Activated CD8-positive, alpha-beta memory T cell treated with anti-CD3 and anti-CD28 coated beads for 1 hour (primary cell): Measurements from ENCODE around the gene RAD18.

Experiments
- DNase-seq, 2 donors: peaks; one replicate each; pipeline ENCODE4 v3.0.0-alpha.2; 2020; ENCODE audit warnings: low read depth in 1 of 2; ENCODE audit errors: extremely low read depth in 1 of 2

The RAD18 gene

DNA sequence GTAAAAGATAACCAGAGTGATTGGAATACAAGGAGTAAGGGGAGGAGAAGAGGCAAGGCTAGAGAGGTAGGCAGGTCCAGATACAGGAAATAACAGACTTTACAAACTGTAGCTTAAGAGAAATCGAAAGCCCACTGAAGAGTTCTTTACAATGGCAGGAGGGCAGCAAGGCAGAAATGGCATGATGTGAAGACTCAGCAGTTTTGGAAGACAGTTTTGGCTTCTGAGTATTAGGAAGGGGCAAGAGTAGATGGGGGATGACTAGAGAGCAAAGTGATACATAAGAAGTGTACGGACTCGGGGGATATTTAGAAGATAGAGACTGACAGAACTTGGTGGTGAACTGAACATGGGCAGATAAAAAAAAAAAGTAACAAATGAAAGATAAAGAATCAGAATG is 54.1 kb downstream of the RAD18 start:
- no peak for DNase-seq

GRCh38 chr3:8903191-8903590 is 60.1 kb downstream of the RAD18 start:
- no peak for DNase-seq

- DNase-seq, result no peak
These were observed 62.4 kb downstream of the RAD18 start for GRCh38 chr3:8900869-8901268.

GRCh38 chr3:8899876-8900460 is 63.3 kb downstream of the RAD18 start:
- no peak for DNase-seq

GRCh38 chr3:8895829-8896228 is 67.4 kb downstream of the RAD18 start:
- DNase-seq, result no peak

- no peak for DNase-seq
These were observed 70.3 kb downstream of the RAD18 start for GRCh38 chr3:8893001-8893400.

- DNase-seq, result no peak
These were observed 71.5 kb downstream of the RAD18 start for GRCh38 chr3:8891774-8892173.

DNA sequence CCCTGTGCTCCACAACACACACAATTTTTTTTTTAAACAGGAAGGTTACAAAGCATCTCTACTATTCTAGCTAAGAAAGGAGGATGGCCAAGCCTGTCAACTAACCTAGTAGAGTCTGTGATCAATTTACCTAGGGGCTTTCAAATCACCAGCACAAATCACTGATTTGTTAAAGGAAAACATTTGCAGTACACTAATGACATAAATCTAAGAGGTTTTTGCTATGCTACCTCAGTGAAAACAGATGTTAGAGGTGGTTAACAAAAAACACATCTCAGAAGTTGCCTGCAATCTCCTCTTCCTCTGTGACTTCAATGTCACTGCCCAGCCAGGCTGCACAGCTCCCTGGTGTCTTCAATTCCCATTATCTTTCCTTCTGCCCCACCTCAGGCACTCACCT is 72.0 kb downstream of the RAD18 start:
- DNase-seq, result no peak

- no peak for DNase-seq
These were observed 74.9 kb downstream of the RAD18 start for GRCh38 chr3:8888301-8888915.

- DNase-seq, result no peak
These were observed 75.6 kb downstream of the RAD18 start for GRCh38 chr3:8887435-8888300.

DNA sequence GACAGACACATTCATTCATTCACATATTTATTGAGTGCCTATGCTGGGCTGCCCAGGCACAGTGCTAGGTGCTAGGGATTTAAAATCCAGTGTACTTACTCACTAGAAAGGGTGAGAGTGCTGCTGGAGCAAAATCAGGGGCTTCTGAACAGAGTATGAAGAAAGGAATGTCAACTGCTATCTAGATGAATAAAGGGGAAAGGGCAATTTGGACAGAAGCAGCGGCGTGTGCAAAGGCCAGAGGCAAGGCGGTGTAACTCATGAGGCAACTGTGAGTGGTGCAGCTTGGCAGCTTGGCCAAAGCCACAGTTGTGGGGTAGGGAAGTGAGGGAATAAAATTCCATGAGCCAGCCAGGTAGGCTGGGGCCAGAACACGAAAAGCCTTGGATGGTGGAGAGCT is 76.7 kb downstream of the RAD18 start:
- no peak for DNase-seq

DNA sequence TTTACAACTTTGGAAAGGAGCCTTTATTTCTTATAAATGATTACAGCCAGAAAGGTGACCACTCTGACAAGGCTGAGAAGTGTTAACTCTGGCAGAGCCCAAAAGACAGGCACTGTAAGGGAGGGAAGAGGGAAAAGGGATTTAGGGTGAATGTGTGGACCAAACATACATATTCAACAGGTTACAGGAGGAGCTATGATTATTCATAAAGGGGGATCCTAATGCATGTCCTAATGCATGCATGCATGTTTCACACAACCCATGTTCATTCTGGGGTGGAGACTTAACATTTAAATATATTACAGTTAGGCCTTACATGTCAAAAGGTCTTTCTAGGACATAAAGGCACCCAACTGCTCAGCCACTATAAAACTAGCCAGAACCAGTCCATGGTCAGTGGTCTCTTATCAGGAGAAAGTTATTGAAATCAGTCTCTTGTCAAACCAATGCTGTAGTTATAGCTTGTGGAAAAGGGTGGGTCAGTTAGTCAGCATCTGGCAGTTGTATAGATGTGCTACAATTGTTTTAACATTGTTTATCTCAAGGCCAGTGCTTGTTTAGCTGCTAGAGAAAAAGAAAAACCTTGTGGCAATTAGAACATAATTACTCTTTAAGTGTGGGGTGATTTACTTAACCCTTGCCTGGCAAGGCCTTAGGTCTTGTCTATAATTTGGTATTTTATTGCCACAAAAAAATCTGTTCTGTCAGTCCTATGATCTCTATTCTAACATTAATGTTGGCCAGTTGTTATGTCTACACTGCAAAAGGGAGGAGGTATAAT is 77.5 kb downstream of the RAD18 start:
- DNase-seq, result no peak

- DNase-seq, result no peak
These were observed 78.5 kb downstream of the RAD18 start for GRCh38 chr3:8884630-8885290.

GRCh38 chr3:8882642-8883041 is 80.6 kb downstream of the RAD18 start:
- DNase-seq, result no peak

GRCh38 chr3:8882171-8882593 is 81.1 kb downstream of the RAD18 start:
- no peak for DNase-seq

- no peak for DNase-seq
These were observed 83.8 kb downstream of the RAD18 start for GRCh38 chr3:8879347-8879944.

- no peak for DNase-seq
These were observed 87.4 kb downstream of the RAD18 start for GRCh38 chr3:8875836-8876235.

GRCh38 chr3:8873740-8874139 is 89.5 kb downstream of the RAD18 start:
- no peak for DNase-seq

DNA sequence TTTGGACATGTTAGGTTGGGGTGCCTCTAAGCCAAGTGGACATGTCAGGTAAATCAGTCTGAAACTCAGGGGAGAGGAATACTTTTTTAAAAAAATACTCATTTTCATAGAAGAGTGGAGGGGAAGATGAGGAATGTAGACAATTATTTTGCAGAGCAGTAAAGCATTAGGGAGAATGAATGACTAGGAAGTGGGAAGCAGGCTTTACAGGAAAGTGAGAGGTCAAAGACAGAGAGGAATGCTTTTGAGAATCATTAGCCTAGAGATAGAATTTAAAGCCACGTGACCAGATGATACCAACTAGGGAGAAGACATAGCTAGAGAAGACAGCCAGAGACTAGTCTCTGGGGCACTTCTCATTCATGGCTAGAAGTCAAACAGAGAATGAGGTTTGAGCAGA is 91.0 kb downstream of the RAD18 start:
- no peak for DNase-seq

GRCh38 chr3:8871306-8871705 is 92.0 kb downstream of the RAD18 start:
- no peak for DNase-seq
